GM06990 (cell line): ENCODE results near the gene COL25A1.

Source experiments
- DNase-seq: peaks from one replicate; pipeline ENCODE4 v3.0.0-alpha.2; 2011; ENCODE audit not compliant: insufficient read length; ENCODE audit errors: extremely low read depth
- H3K27me3 ChIP-seq: replicated peaks from 2 replicates; pipeline ENCODE4 v1.6.0; 2011; ENCODE audit warnings: low read length; ENCODE audit not compliant: control insufficient read depth, insufficient read depth
- H3K36me3 ChIP-seq: 2 replicates; pipeline ENCODE4 v1.5.1; 2011; ENCODE audit warnings: low read length; ENCODE audit not compliant: control insufficient read depth, insufficient read depth
- H3K4me3 ChIP-seq: replicated peaks from 2 replicates; pipeline ENCODE4 v1.5.1; 2011; ENCODE audit warnings: low read depth, mild to moderate bottlenecking, control low read depth, low read length
- TF ChIP-seq, protein P1 (sequence below): IDR thresholded peaks from 2 replicates; pipeline ENCODE4 v1.5.1; 2011; ENCODE audit warnings: low read length, control low read depth, mild to moderate bottlenecking, inconsistent platforms; ENCODE audit not compliant: insufficient read depth, poor library complexity, severe bottlenecking

Gene COL25A1

DNA sequence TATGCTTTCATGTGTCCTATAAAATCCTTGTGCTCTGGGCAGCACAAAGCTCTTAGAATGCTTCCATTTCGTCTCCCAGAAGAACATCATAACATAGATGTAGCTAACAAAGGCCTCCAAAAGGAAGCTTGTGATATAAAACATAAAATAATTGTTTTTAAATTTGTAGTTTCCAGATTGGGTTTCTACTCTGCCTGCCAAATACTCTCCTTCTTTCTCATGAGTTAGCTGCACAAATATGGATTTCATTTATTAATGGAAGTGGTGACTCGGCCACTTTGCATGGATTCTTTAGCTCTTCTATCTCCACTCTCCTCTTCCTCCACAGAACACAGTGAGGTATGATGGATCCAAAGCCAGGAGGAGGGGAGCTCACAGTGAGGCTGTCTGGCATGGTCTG, 265.4 kb downstream of the COL25A1 start:
- DNase-seq = no peak
- no peaks in the 10 kb centered on the region for H3K36me3 ChIP-seq
- TF ChIP-seq, protein P1, sequence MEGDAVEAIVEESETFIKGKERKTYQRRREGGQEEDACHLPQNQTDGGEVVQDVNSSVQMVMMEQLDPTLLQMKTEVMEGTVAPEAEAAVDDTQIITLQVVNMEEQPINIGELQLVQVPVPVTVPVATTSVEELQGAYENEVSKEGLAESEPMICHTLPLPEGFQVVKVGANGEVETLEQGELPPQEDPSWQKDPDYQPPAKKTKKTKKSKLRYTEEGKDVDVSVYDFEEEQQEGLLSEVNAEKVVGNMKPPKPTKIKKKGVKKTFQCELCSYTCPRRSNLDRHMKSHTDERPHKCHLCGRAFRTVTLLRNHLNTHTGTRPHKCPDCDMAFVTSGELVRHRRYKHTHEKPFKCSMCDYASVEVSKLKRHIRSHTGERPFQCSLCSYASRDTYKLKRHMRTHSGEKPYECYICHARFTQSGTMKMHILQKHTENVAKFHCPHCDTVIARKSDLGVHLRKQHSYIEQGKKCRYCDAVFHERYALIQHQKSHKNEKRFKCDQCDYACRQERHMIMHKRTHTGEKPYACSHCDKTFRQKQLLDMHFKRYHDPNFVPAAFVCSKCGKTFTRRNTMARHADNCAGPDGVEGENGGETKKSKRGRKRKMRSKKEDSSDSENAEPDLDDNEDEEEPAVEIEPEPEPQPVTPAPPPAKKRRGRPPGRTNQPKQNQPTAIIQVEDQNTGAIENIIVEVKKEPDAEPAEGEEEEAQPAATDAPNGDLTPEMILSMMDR = no peak

DNA sequence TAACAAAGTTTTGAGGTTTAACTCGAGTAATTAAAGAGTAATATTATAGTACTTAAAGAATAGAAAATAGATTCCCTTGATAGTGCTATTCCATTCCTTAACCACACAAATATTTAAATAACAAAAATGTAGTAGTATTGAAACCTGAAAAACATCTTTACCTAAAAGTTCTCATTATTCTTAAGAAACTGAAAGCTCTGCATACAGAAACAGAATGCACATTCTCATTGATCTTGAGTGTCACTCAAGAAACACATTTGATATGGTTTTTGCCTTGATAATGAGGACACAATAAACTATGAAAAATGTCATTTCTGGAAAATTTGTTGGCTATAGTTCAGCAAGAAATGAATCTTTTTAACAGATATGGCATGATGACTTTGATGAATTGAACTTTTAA, 268.5 kb downstream of the COL25A1 start:
- no peaks in the 10 kb centered on the region for H3K36me3 ChIP-seq
- H3K4me3 ChIP-seq = no peak overlapping the region
- TF ChIP-seq, protein P1 = no peak
- DNase-seq = no peak
- H3K27me3 ChIP-seq = no peaks in the 10 kb centered on the region

More for the DNA sequence above, 265.4 kb downstream of the COL25A1 start:
- no peaks in the 10 kb centered on the region for H3K27me3 ChIP-seq
- H3K4me3 ChIP-seq = no peak overlapping the region

DNA sequence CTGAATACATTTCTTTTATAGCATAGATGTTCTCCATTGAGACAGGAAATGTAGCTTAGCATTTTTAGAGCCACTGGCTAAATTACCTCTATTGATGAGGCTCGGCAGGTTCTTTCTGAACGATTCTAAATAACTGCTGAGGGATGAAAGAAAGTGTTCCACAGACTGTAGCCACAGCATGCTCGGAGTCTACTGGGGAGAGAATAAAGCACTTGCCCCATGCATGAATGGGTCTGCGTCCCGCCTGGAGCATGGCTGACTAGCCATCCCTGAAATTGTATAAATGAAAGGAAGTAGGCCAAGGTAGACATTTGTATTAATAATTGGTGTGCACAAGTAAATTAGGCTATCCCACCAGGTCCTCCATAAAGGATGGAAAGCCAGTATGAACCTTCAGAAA, 269.8 kb downstream of the COL25A1 start:
- TF ChIP-seq, protein P1 = no peak
- no peaks in the 10 kb centered on the region for H3K27me3 ChIP-seq
- no peaks in the 10 kb centered on the region for H3K36me3 ChIP-seq
- DNase-seq = no peak
- no peak overlapping the region for H3K4me3 ChIP-seq

DNA sequence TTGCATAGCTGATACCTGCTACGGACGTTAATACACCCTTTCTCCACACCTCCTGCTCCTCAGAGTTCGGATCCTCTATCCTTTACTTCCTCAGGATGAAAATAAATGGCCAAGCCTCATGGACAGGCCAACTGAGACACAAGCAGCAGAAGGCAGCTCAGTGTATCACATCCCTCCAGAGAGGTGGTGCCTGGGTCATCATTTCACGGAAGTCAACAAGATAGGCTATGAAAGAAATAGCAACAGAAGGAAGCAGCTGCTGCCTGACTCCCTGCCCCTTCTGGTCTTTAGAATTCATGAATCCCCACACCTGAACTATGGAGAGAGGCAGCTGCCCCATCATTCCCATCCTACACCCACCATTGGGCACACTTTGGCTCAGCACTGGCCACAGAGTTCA, 272.5 kb downstream of the COL25A1 start:
- H3K36me3 ChIP-seq = no peaks in the 10 kb centered on the region
- H3K27me3 ChIP-seq = no peaks in the 10 kb centered on the region
- no peak for DNase-seq
- H3K4me3 ChIP-seq = no peak overlapping the region
- TF ChIP-seq, protein P1 = no peak

DNA sequence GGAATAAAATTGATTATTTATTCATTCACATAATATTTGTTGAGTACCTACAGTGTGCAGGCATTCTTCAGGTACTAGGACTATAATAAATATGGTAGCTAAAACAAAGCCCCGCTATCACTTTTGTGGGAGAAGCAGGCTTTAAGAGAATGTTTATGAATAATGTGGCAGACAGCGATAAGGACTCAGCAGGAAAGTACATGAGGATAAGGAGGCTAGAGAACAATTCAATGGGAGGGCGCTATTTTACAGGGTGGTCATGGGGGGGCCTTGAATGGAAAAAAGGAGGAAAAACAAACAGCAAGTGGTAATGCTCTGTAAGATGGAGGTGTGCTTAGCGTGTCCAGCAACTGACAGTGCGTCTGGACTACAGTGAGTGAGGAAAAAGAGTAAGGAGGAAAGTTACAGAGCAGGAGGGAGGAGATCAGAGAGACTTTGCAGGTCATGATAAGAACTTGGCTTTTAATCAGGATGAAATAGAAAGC, 275.4 kb downstream of the COL25A1 start:
- TF ChIP-seq, protein P1 = no peak
- no peaks in the 10 kb centered on the region for H3K27me3 ChIP-seq
- no peak overlapping the region for H3K4me3 ChIP-seq
- no peaks in the 10 kb centered on the region for H3K36me3 ChIP-seq
- no peak for DNase-seq

DNA sequence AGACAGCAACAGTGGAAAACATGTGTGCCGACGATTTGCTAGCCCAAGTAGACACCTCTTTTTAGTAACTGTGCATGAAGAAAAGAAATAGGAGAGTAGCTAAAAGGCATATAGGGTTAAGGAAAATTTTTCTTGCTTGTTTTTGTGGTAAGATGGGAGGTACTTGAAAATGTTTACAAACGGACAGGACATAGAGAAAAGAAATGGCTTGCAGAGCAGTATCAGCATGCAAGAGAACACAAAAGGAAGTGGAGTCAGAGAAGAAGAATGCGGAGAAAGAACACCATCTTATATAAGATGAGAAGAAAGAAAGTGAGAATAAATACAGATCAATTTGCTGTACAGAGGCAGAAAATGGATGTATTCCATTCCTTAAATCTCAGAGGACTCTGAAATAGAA, 275.9 kb downstream of the COL25A1 start:
- DNase-seq = no peak
- TF ChIP-seq, protein P1 = no peak
- H3K36me3 ChIP-seq = no peaks in the 10 kb centered on the region
- no peak overlapping the region for H3K4me3 ChIP-seq
- H3K27me3 ChIP-seq = no peaks in the 10 kb centered on the region
